ENCODE data around the gene CTDSP1.
A peak's percentile ranks its signal among the peaks of the same experiment; 100 is the strongest.

Gene CTDSP1

DNA sequence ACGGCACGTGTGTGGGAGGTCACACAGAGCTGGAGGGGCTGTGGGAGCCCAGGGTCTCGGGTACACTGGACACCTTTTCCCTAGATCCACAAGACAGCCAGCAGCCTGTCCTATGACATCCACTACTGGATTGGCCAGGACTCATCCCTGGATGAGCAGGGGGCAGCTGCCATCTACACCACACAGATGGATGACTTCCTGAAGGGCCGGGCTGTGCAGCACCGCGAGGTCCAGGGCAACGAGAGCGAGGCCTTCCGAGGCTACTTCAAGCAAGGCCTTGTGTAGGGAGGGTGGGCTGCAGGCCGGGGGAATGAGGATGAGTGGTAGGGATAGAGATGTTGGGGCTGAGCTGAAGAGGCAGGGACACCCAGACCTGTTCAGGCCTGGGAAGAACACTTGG is 25.9 kb downstream of the CTDSP1 start:
- no peak for DNase-seq (ENCODE audit: low read depth)

DNA sequence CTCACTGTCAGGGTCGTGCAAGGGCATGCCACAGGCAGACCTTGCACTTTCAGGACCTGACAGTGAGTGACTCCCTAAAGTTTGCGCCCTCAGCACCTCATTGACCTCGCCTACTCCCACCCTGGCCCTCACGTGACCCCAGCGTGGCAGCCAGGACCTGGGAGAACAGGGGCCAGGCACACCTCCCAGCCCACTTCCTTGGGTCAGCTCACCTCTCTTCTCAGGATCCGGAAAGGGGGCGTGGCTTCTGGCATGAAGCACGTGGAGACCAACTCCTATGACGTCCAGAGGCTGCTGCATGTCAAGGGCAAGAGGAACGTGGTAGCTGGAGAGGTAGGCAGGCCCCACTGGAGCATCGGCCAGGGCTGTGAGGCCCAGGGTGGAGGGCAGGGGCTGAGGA is 28.1 kb downstream of the CTDSP1 start:
- no peak for DNase-seq (ENCODE audit: low read depth)

DNA sequence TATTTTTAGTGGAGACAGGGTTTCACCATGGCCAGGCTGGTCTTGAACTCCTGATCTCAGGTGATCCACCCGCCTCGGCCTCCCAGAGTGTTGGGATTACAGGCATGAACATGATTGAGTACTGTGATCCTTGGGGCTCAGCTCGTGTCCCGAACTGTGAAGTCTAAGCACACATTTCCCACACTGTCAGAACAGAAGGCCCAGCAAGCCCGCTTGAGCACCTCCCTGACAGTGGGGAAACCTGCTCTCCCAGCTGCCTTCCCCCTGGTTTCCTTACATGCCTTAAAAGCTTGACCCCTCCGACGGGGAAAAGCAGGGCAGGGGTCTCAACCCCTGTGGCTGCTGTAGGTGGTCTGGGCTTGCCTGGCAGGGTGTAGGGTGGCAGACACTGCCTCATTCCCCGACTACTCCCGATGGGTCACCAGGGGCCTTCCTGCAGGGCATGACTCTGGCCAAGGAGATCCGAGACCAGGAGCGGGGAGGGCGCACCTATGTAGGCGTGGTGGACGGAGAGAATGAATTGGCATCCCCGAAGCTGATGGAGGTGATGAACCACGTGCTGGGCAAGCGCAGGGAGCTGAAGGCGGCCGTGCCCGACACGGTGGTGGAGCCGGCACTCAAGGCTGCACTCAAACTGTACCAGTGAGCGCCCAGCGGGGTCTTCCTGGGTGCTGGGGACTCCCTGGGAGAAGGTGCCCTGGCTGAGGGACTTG is 29.3 kb downstream of the CTDSP1 start:
- DNase-seq (ENCODE audit: low read depth) = no peak

DNA sequence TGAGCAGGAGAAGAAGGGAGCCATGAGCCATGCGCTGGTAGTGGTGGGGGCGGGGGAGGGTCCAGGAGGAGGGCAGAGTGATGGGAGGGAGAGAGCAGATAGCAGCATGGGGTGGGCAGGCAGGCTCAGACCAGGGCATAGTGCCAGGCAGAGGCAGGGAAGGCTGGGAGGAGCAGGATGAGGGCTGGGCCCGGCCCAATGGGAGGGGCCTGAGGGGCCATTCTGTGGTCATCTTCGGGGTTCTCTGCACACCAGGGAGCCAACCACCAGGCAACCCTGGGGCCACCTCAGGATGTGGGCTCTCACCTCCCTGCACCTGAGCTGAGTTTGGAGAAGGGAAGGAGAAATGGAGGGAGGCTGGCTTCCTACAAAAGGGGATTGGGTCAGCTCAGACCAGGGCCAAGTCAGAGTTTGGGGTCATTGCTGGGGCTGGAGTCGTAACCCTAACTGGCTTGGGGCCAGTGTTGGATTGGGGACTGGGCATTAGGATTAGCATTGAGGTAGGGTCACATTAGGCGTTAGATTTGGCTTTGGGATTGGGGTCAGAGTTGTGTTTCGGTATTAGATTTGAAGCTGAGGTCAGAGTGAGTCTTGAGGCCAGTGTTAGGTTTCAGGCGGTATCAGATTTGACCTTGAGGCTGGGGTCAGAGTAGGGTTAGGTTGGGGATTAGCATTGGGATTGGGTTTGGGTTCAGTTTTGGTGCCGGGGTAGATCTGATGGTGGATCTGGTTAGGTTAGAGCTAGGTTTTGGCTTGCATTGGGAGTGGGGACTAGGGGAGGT is 30.4 kb downstream of the CTDSP1 start:
- DNase-seq (ENCODE audit: low read depth) = no peak

DNA sequence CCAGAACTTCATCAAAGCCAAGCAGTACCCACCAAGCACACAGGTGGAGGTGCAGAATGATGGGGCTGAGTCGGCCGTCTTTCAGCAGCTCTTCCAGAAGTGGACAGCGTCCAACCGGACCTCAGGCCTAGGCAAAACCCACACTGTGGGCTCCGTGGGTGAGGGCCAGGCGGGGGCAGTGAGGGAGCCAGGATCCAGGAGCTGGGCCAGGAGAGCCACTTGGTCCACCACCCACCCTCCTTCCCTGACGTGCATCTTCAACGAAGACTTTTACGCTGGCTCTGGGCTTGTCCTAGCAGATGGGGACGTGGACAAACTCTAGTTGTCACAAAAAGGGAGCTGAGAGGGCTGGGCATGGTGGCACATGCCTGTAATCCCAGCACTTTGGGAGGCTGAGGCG is 31.1 kb downstream of the CTDSP1 start:
- no peak for DNase-seq (ENCODE audit: low read depth)

DNA sequence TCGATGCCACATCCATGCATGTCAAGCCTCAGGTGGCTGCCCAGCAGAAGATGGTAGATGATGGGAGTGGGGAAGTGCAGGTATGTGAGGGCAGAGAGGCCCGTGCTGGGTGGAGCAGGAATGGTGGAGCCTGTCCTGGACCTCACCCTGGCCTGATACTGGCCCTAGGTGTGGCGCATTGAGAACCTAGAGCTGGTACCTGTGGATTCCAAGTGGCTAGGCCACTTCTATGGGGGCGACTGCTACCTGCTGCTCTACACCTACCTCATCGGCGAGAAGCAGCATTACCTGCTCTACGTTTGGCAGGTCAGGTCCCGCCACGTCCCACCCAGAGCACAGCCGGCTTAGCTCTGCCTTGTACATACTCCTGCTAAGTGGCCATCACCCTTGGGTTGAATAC is 32.2 kb downstream of the CTDSP1 start:
- DNase-seq (ENCODE audit: low read depth) = no peak

DNA sequence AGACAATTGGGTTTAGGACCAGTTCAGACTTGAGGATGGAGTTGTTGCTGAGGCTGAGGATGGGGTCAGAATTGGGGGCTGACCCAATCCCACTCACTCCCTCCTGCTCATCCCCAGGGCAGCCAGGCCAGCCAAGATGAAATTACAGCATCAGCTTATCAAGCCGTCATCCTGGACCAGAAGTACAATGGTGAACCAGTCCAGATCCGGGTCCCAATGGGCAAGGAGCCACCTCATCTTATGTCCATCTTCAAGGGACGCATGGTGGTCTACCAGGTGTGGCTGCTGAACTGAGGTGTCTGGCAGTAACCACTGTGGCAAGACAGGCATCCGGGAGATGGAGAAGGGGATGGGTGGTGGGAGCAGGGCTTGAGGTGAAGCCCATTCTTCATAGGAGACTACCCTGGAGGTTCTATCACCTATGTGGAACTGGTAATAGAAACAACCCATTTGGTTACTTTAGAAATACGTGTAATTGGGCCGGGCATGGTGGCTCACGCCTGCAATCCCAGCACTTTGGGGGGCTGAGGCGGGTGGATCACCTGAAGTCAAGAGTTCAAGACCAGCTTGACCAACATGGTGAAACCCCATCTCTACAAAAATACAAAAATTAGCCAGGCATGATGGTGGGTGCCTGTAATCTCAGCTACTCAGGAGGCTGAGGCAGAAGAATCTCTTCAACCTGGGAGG is 33.2 kb downstream of the CTDSP1 start:
- DNase-seq (ENCODE audit: low read depth) = no peak

DNA sequence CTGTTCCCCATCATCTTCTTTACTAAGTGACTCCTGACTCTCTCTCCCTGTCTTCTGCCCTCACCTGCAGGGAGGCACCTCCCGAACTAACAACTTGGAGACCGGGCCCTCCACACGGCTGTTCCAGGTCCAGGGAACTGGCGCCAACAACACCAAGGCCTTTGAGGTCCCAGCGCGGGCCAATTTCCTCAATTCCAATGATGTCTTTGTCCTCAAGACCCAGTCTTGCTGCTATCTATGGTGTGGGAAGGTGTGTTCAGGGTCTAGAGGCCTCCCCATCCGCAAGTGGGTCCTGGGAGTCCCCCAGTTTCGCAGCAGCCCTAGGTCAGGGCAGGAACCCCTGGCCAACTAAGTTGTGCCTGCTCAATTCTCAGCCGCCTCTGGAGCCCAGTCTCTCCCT is 34.8 kb downstream of the CTDSP1 start:
- DNase-seq (ENCODE audit: low read depth) = no peak

DNA sequence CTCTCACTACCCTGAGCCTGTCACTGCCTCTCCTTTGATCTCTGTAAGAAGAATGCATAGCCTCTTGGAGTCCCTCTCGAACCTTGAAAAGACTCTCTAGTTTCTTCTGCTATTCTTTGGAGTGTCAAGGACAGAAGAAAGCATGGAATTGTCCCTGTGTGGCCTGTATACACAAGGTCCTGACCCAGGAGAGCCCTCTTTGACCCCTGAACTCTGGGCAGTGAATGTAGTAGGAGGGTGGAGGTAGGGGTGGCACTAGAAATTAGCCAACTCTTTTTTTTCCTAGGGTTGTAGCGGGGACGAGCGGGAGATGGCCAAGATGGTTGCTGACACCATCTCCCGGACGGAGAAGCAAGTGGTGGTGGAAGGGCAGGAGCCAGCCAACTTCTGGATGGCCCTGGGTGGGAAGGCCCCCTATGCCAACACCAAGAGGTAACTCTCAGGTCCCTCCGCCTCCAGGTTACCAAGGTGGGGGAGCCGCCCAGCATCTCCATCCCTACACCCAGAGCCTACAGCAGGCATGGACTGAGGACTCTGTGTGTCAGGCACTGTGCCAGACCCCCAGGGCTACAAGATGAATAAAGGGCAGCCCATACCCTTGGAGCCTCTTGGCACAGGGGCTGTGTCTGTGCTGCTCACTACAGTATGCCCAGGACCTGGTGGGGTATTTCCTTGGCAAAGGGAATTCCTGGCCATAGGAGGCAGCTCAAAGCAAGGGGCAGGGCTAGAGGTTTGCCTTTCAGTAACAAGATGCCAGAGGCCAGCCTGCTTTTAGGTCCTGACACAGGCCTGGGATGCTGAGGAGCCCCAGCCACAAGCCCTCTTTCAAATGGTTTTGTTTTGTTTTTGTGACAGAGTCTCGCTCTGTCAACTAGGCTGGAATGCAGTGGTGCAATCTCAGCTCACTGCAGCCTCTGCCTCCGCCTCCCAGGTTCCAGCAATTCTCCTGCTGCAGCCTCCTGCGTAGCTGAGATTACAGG is 35.6 kb downstream of the CTDSP1 start:
- DNase-seq (ENCODE audit: low read depth) = peak; percentile 24

DNA sequence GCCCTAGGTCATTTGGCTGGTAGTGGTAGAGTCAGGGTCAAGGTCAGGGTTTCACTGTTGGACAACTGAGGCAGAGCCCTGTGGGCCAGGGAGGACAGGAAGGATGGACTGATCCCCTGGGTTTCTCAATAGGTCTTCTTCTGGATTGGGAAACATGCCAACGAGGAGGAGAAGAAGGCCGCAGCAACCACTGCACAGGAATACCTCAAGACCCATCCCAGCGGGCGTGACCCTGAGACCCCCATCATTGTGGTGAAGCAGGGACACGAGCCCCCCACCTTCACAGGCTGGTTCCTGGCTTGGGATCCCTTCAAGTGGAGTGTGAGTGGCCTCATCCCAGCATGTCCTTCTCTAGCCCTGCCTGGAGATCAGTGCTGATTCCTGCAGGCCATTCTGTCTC is 37.3 kb downstream of the CTDSP1 start:
- no peak for DNase-seq (ENCODE audit: low read depth)

DNA sequence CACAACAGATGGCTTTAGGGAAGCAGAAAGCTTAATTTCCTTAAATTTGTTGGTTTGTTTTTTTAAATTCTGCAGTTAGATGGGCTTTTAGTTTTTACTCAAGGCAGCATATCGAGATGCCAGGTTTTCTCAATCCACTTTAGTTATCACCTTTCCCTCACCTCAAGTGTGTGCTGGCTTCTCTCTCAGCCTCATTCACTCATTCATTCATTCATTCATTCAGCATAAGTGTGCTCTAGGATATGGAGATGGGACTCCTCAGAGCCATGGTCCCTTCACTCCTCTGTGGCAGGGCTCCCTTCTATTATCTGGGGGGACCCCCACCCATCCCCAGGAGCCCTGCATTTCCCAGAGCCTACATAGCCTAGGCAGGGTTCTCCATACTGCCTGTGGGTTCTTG is 38.3 kb downstream of the CTDSP1 start:
- DNase-seq (ENCODE audit: low read depth) = no peak

DNA sequence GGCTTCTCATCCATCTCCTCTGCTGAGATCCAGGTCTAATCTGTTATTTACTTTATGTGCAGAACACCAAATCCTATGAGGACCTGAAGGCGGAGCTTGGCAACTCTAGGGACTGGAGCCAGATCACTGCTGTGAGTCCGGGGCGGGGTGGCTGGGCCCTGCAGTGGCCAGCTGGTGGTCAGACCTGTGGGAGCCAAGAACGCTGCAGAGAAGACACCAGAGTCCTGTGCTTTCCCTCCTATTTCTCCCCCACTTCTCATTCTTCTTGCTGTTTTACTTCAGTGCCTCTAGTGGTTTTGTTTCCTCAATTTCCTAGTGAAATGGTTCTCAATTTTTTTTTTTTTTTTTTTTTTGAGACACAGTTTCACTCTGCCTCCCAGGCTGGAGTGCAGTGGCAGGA is 38.9 kb downstream of the CTDSP1 start:
- DNase-seq (ENCODE audit: low read depth) = peak; percentile 71

DNA sequence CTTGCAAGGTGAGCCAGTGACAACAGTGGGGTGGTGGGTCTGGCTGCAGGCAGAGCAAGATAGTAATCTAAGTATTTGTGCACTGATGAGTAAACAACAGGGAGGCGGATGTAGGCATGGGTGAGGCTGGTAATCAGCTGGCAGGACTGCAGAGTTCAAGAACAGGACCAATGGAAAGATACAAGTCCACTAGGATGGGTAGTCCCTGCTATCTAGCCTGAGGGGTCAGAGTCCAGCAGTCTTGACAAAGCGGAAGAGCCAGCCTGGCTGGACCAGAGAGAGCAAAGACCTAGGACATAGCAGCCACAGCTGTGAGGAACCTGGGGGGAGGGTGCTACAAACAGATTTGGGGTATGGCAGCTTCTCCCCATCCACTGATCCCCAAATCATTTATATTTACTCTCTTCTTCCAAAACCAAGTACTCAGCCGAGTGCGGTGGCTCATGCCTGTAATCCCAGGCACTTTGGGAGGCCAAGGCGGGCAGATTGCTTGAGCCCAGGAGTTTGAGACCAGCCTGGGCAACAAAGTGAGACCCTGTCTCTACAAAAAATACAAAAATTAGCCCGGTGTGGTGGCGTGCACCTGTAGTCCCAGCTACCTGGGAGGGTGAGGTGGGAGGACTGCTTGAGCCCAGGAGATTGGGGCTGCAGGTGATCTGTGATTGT is 45.2 kb downstream of the CTDSP1 start:
- DNase-seq (ENCODE audit: low read depth) = no peak

DNA sequence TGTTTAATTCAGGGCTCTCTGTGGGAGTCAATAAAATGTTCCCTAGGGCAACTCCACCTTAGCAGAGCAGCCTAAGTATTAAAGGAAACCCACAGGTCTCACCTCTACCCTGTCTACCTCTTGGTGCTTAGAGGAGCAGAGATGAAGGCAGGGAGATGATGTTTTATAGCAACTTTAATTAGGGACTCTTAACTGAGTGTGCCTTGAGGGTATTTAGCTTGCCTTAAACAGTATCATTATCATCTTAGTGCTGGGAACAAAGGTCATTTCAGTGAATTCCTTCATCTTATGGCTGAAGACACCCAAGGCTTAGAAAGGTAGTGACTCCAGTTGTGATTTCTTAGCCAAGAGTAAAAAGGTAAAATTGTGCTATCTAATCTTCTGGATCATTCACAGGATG is 45.9 kb downstream of the CTDSP1 start:
- no peak for DNase-seq (ENCODE audit: low read depth)

DNA sequence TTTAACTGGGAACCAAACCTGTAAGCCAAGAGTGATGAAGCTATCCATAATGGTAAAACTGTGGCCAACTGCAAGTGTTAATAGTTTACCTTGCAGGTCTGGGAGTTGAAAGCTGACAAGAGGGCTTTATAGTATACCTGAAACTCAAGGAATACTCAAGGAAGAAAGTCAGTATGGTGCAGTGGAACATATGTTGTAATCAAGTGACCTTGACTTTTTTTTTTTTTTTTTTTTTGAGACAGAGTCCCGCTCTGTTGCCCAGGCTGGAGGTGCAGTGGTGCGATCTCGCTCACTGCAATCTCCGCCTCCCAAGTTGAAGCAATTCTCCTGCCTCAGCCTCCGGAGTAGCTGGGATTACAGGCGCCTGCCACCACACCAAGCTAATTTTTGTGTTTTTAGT is 46.9 kb downstream of the CTDSP1 start:
- no peak for DNase-seq (ENCODE audit: low read depth)

DNA sequence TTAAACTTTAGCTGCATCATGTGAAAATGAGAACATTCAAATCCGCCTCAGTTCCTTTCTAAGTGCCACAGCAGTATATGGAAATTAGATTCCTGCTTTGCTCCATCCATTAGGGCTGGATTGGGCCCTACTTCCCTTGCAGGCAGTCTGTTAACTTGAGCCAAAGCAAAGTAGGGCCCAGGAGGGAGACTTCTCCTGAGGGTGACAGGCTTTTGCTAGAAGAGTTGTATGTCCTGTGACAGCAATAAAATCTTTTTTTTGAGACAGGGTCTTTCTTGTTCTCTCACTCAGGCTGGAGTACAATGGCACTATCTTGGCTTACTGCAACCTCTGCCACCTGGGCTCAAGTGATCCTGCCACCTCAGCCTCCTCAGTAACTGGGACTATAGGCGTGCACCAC is 47.4 kb downstream of the CTDSP1 start:
- no peak for DNase-seq (ENCODE audit: low read depth)

DNA sequence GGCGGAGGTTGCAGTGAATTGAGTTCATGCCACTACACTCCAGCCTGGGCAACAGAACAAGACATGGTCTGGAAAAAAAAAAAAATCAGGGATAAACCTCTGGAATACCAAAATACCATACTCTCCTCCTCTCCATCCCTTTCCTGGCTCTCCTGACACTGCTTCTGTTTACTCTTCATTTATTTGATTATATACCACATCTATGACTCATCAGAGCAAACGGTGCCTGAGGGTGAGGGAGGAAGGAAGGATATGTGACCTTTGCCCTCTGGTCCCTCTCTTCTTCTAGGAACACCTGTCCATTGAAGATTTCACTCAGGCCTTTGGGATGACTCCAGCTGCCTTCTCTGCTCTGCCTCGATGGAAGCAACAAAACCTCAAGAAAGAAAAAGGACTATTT is 49.3 kb downstream of the CTDSP1 start:
- DNase-seq (ENCODE audit: low read depth) = peak; percentile 22

DNA sequence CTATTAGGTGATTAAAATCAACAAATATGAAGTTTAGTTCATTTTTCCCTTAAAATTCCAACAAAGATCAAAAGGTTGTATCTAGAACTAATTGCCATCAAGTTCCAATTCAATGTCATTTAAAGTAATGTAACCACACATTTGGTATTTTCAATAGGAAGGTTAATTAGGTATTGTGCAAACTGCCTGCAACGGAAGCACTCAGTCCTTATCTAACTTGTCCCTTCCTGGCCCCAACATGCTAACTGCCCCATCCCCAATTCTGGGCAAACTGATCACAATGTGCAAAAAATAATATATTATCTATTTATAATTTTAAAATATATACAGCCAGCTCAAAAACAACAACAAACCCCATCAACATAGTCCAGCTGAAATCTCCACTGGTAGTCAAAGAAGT is 52.4 kb downstream of the CTDSP1 start:
- DNase-seq (ENCODE audit: low read depth) = no peak

Data from amniotic epithelial cell (primary cell).